Liver (tissue), 9 donors: ENCODE measurements around the gene BRAF. TPM values are rescaled to one million over a fixed set of nuclear protein-coding genes. Genes with fewer than 3 reads are reported as not detected.

ENCODE experiments used
- DNase-seq: peaks from one replicate; pipeline ENCODE4 v3.0.0-alpha.2; 2017; ENCODE audit warnings: low spot score
- H3K27ac ChIP-seq, 2 donors: one replicate each; pipeline ENCODE4 v1.7.0; 2013; ENCODE audit warnings: inconsistent platforms in 2 of 2, low read length in 2 of 2, control low read depth in 1 of 2, low read depth in 1 of 2, mild to moderate bottlenecking in 1 of 2
- H3K27me3 ChIP-seq, 4 donors: one replicate each; pipeline versions ENCODE4 v1.6.1 to v1.7.0; 2013; ENCODE audit warnings: low read length in 3 of 4, inconsistent platforms in 1 of 4, mild to moderate bottlenecking in 1 of 4, moderate library complexity in 1 of 4; ENCODE audit not compliant: control insufficient read depth in 4 of 4, insufficient read depth in 4 of 4
- H3K36me3 ChIP-seq, 4 donors: one replicate each; pipeline versions ENCODE4 v1.6.1 to v1.7.0; 2013; ENCODE audit warnings: low read length in 3 of 4, mild to moderate bottlenecking in 3 of 4, low read depth in 1 of 4, moderate library complexity in 1 of 4; ENCODE audit not compliant: control insufficient read depth in 4 of 4, insufficient read depth in 3 of 4
- H3K4me1 ChIP-seq, 4 donors: one replicate each; pipeline versions ENCODE4 v1.6.1 to v1.7.0; 2013; ENCODE audit warnings: low read length in 3 of 4, mild to moderate bottlenecking in 3 of 4, moderate library complexity in 1 of 4; ENCODE audit not compliant: control insufficient read depth in 4 of 4, insufficient read depth in 4 of 4
- H3K4me3 ChIP-seq, 3 donors: one replicate each; pipeline versions ENCODE4 v1.6.1 to v1.7.0; 2013; ENCODE audit warnings: low read length in 3 of 3, control low read depth in 1 of 3, low read depth in 1 of 3, mild to moderate bottlenecking in 1 of 3
- H3K9ac ChIP-seq, 2 donors: one replicate each; pipeline ENCODE4 v1.7.0; 2013; ENCODE audit warnings: low read length in 2 of 2, mild to moderate bottlenecking in 2 of 2, moderate library complexity in 2 of 2, control low read depth in 1 of 2, low read depth in 1 of 2
- H3K9me3 ChIP-seq, 4 donors: one replicate each; pipeline versions ENCODE4 v1.6.1 to v1.7.0; 2013; ENCODE audit warnings: low read length in 3 of 4; ENCODE audit not compliant: control insufficient read depth in 4 of 4
- CTCF ChIP-seq: fragments of 150-350 bp; IDR thresholded peaks from 2 replicates; pipeline ENCODE4 v1.5.1; 2017; ENCODE audit warnings: improper control_type of control experiment, low read depth, low read length; ENCODE audit not compliant: missing input control
- EGR1 ChIP-seq, 2 donors: IDR thresholded peaks; 2 replicates each; pipeline ENCODE4 v1.6.1; 2016 to 2018; ENCODE audit warnings: antibody characterized with exemption in 2 of 2, low read depth in 2 of 2
- FOXA1 ChIP-seq: IDR thresholded peaks from 2 replicates; pipeline ENCODE4 v1.6.1; 2016; ENCODE audit warnings: antibody characterized with exemption
- GABPA ChIP-seq, 2 donors: IDR thresholded peaks in 1 of 2; conservative IDR thresholded peaks in 1 of 2; 2 replicates each; pipeline ENCODE4 v1.6.1; 2016; ENCODE audit warnings: antibody characterized with exemption in 2 of 2, mild to moderate bottlenecking in 1 of 2, moderate library complexity in 1 of 2
- HNF4A ChIP-seq, 2 donors: conservative IDR thresholded peaks; 2 replicates each; pipeline ENCODE4 v1.6.1; 2016; ENCODE audit warnings: antibody characterized with exemption in 2 of 2, mild to moderate bottlenecking in 2 of 2
- HNF4G ChIP-seq: IDR thresholded peaks from 2 replicates; pipeline ENCODE4 v1.6.1; 2016; ENCODE audit warnings: antibody characterized with exemption
- JUND ChIP-seq, 2 donors: IDR thresholded peaks; 2 replicates each; pipeline ENCODE4 v1.6.1; 2016; ENCODE audit warnings: antibody characterized with exemption in 2 of 2
- MAX ChIP-seq: IDR thresholded peaks from 2 replicates; pipeline ENCODE4 v1.6.1; 2016; ENCODE audit warnings: antibody characterized with exemption
- NR2F2 ChIP-seq: IDR thresholded peaks from 2 replicates; pipeline ENCODE4 v1.6.1; 2016; ENCODE audit warnings: antibody characterized with exemption
- RAD21 ChIP-seq, 2 donors: IDR thresholded peaks; 2 replicates each; pipeline ENCODE4 v1.6.1; 2016; ENCODE audit warnings: antibody characterized with exemption in 2 of 2, mild to moderate bottlenecking in 2 of 2
- REST ChIP-seq: IDR thresholded peaks from 2 replicates; pipeline ENCODE4 v1.6.1; 2016; ENCODE audit warnings: antibody characterized with exemption, mild to moderate bottlenecking
- SP1 ChIP-seq: IDR thresholded peaks from 2 replicates; pipeline ENCODE4 v1.6.1; 2018; ENCODE audit warnings: antibody characterized with exemption, mild to moderate bottlenecking
- TAF1 ChIP-seq: conservative IDR thresholded peaks from 2 replicates; pipeline ENCODE4 v1.6.1; 2016; ENCODE audit warnings: antibody characterized with exemption, mild to moderate bottlenecking
- YY1 ChIP-seq: IDR thresholded peaks from 2 replicates; pipeline ENCODE4 v1.6.1; 2016; ENCODE audit warnings: antibody characterized with exemption, mild to moderate bottlenecking
- ZBTB33 ChIP-seq: IDR thresholded peaks from 2 replicates; pipeline ENCODE4 v1.6.1; 2016; ENCODE audit warnings: antibody characterized with exemption
- WGBS: extraction: QIAGEN DNeasy Blood & Tissue Kit; methylation state at CpG from one replicate; pipeline ENCODE4 v1.1.7; 2013; 5-methylcytosine and 5-hydroxymethylcytosine counted together
- polyA plus RNA-seq, 2 donors: library from polyadenylated mRNA; stranded (reverse) in 1 of 2; unstranded in 1 of 2; fragments of 200-250 nt in 1 of 2; fragments of >200 nt in 1 of 2; fragmentation: Nextera tagmentation in 1 of 2; extraction: Ambion mirVana in 1 of 2; gene quantifications; one replicate each; pipeline versions ENCODE4 v1.2.1 to v1.2.3, GENCODE V29; 2013 to 2015
- total RNA-seq, 2 donors: library from RNA; depleted of rRNA; stranded (reverse); fragments of >200 nt; gene quantifications; one replicate each; pipeline ENCODE4 v1.2.3, GENCODE V29; 2014
- donor health status: healthy.
- donor health status: healthy.
- donor health status: healthy.
- donor health status: healthy.
- donor health status: healthy.

The BRAF gene
- total and polyA plus RNA-seq, 4 donors, result 2.6 to 21.9 (median 14.0) TPM

- 94% methylated on average over 4 of the region's 4 CpGs for WGBS
- H3K4me3 ChIP-seq, result no peak overlapping the region
- no peak for DNase-seq
- no peaks in the 10 kb centered on the region for H3K4me1 ChIP-seq
- H3K9ac ChIP-seq, result no peak overlapping the region
- no peak for TF ChIP-seq ZBTB33
- TF ChIP-seq JUND (IDR thresholded peaks at IDR 0.05), result no peak
- TF ChIP-seq FOXA1, result no peak
- no peak for TF ChIP-seq MAX
- no peak for TF ChIP-seq TAF1
- no peak for TF ChIP-seq YY1
- TF ChIP-seq RAD21 (IDR thresholded peaks at IDR 0.05), result no peak
- TF ChIP-seq CTCF, result no peak
- no peak for TF ChIP-seq NR2F2
- TF ChIP-seq HNF4A (conservative IDR thresholded peaks at IDR 0.05), result no peak
- TF ChIP-seq REST, result no peak
- TF ChIP-seq SP1, result no peak
- TF ChIP-seq HNF4G, result no peak
- no peak for TF ChIP-seq GABPA (IDR thresholded peaks at IDR 0.05 in 1 of 2, conservative IDR thresholded peaks at IDR 0.05 in 1 of 2)
- peaks cover 0 to 10% (median 6%) of the 10 kb centered on the region in 4 donors for H3K36me3 ChIP-seq
- no peak overlapping the region for H3K27ac ChIP-seq
- H3K27me3 ChIP-seq, result no peaks in the 10 kb centered on the region
- no peaks in the 10 kb centered on the region for H3K9me3 ChIP-seq
Measured at GRCh38 chr7:140831724-140832123, 93.0 kb downstream of the BRAF start.

GRCh38 chr7:140829720-140830119, 95.0 kb downstream of the BRAF start:
- no peak for TF ChIP-seq MAX
- TF ChIP-seq REST, result no peak
- TF ChIP-seq EGR1 (IDR thresholded peaks at IDR 0.05; ENCODE audit: low read depth in 2 of 2), result no peak
- no peak for TF ChIP-seq TAF1
- TF ChIP-seq NR2F2, result no peak
- H3K27ac ChIP-seq, result no peak overlapping the region
- H3K27me3 ChIP-seq, result no peaks in the 10 kb centered on the region
- H3K36me3 ChIP-seq, result peaks cover 0 to 10% (median 6%) of the 10 kb centered on the region in 4 donors
- 93% methylated on average over 1 of the region's 1 CpG for WGBS
- no peak overlapping the region for H3K4me3 ChIP-seq
- no peaks in the 10 kb centered on the region for H3K4me1 ChIP-seq
- DNase-seq, result no peak
- H3K9me3 ChIP-seq, result no peaks in the 10 kb centered on the region
- H3K9ac ChIP-seq, result no peak overlapping the region
